Mucosa of rectum (tissue), 2 donors: ENCODE data around the gene CFP.
"Not testable (repeated sequence)": the region's sequence is repeated elsewhere in the genome, so short reads cannot be mapped to it uniquely, and the experiment has no call there.

Experiments used
- H3K27ac ChIP-seq, 2 donors: one replicate each; pipeline ENCODE4 v1.7.0; 2013; ENCODE audit warnings: inconsistent platforms in 2 of 2, low read depth in 2 of 2, low read length in 2 of 2
- H3K27me3 ChIP-seq, 2 donors: one replicate each; pipeline ENCODE4 v1.7.0; 2013; ENCODE audit warnings: low read length in 2 of 2; ENCODE audit not compliant: control insufficient read depth in 2 of 2, insufficient read depth in 2 of 2
- H3K36me3 ChIP-seq, 2 donors: one replicate each; pipeline ENCODE4 v1.7.0; 2013; ENCODE audit warnings: low read length in 2 of 2; ENCODE audit not compliant: control insufficient read depth in 2 of 2, insufficient read depth in 2 of 2
- H3K4me1 ChIP-seq, 2 donors: one replicate each; pipeline ENCODE4 v1.7.0; 2013; ENCODE audit warnings: low read length in 2 of 2, mild to moderate bottlenecking in 1 of 2; ENCODE audit not compliant: control insufficient read depth in 2 of 2, insufficient read depth in 2 of 2
- H3K4me3 ChIP-seq, 2 donors: one replicate each; pipeline ENCODE4 v1.7.0; 2013; ENCODE audit warnings: low read length in 2 of 2
- H3K9ac ChIP-seq, 2 donors: one replicate each; pipeline ENCODE4 v1.7.0; 2013; ENCODE audit warnings: low read length in 2 of 2, low read depth in 1 of 2, mild to moderate bottlenecking in 1 of 2
- H3K9me3 ChIP-seq, 2 donors: one replicate each; pipeline ENCODE4 v1.7.0; 2013; ENCODE audit warnings: low read length in 2 of 2; ENCODE audit not compliant: control insufficient read depth in 2 of 2
- donor health status: healthy.
- donor health status: Normal muscosa, but diverticular disease.

CFP gene

DNA sequence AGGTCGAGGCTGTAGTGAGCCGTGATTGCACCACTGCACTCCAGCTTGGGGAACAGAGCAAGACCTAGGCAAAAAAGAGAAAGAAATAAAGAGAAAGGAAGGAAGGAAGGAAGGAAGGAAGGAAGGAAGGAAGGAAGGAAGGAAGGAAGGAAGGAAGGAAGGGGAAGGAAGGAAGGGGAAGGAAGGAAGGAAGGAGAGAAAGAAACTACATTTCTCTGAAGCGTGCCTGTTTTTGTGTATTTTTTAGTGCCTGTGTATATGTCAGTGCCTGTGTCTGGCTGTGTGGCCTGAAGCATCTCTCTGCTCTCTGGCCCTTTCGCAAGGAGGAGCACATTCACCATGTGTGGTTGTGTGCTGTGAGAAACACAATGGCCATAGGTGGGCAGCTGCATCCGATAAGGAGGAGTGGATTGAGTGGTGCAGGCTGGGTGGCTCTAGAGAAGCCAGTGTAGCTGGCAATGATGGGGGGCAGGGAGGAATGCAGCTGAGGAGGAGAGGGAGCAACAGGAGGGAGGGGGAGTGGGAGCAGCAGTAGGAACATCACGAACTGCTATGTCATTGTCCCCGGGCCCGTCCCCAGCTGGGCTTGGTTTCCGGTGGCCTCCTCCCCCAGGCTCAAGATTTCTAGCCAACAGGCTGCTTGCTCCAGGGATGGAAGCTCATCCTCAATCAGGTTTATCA lies 21.5 kb downstream of the CFP start:
- Histone ChIP-seq H3K4me1 (no peaks in the 10 kb centered on the region), H3K27ac (no peak overlapping the region), H3K4me3 (no peak overlapping the region), H3K9me3 (no peaks in the 10 kb centered on the region), H3K27me3 (peaks cover 2 to 4% of the 10 kb centered on the region in 2 donors), H3K36me3 (no peaks in the 10 kb centered on the region), H3K9ac (no peak overlapping the region)

- H3K27me3 ChIP-seq, result peaks cover 2 to 4% of the 10 kb centered on the region in 2 donors
These were observed 22.6 kb downstream of the CFP start for GRCh38 chrX:47607091-47607490.

DNA sequence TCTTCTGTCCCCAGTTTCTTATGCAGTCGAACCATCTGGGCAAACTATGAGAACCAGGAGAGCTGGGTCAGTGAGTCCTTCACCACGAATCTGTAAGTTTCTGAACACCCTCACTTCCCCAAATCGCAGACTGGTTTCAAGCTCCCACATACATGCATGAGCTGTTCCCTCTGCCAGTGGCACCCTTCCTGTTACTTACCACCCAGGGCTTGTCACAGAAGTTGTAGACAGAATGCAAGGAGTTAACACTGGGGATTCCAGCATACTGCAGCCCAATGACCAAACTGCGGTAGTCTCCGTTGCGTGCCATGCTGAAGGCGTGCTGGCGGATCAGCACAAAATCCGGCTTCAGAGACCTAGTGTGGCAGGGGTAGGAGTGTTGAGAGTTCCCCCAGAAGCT lies 24.7 kb downstream of the CFP start:
- H3K4me1 ChIP-seq, result no peaks in the 10 kb centered on the region
- no peak overlapping the region for H3K9ac ChIP-seq
- no peaks in the 10 kb centered on the region for H3K27me3 ChIP-seq
- no peaks in the 10 kb centered on the region for H3K9me3 ChIP-seq
- H3K27ac ChIP-seq, result no peak overlapping the region
- no peaks in the 10 kb centered on the region for H3K36me3 ChIP-seq
- H3K4me3 ChIP-seq, result no peak overlapping the region

More at GRCh38 chrX:47607091-47607490, 22.6 kb downstream of the CFP start:
- Histone ChIP-seq H3K4me1 (no peaks in the 10 kb centered on the region), H3K4me3 (no peak overlapping the region), H3K9me3 (no peaks in the 10 kb centered on the region), H3K27ac (no peak overlapping the region), H3K9ac (no peak overlapping the region), H3K36me3 (no peaks in the 10 kb centered on the region)

DNA sequence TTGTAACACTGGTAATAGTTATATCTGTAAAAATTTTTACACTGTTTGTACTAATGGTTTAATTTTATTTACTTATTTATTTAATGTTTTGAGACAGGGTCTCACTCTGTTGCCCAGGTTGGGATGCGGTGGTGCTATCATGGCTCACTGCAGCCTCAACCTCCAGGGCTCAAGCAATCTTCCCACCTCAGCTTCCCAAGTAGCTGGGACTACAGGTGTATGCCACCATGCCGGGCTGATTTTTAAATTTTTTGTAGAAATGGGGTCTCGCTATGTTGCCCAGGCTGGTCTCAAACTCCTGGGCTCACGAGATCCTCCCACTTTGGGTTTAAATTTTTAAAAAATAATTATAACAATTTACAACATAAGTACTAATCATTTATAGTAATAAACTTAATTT lies 26.6 kb downstream of the CFP start:
- H3K9ac ChIP-seq, H3K27me3 ChIP-seq: not testable (repeated sequence)

DNA sequence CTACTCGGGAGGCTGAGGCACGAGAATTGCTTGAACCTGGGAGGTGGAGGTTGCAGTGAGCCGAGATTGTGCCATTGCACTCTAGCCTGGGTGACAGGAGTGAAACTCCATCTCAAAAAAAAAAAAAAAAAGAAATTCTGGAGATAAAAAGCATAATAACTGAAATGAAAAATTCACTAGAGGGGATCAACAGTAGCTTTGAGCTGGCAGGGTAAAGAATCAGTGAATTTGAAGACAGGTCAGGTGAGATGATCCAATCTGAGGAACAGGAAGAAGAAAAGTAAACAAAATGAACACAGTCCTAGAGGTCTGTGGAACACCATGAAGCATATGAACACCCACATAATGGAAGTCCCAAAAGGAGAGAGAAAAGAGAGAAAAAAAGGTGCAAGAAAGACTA lies 32.5 kb downstream of the CFP start:
- Histone ChIP-seq H3K4me3 (no peak overlapping the region), H3K27ac (no peak overlapping the region), H3K4me1 (no peaks in the 10 kb centered on the region), H3K36me3 (no peaks in the 10 kb centered on the region), H3K9ac (no peak overlapping the region), H3K9me3 (peaks cover 0 to 3% of the 10 kb centered on the region in 2 donors), H3K27me3 (no peaks in the 10 kb centered on the region)

More for the DNA sequence above, 26.6 kb downstream of the CFP start:
- not testable (repeated sequence) for H3K4me3 ChIP-seq, H3K4me1 ChIP-seq, H3K36me3 ChIP-seq, H3K27ac ChIP-seq, H3K9me3 ChIP-seq

DNA sequence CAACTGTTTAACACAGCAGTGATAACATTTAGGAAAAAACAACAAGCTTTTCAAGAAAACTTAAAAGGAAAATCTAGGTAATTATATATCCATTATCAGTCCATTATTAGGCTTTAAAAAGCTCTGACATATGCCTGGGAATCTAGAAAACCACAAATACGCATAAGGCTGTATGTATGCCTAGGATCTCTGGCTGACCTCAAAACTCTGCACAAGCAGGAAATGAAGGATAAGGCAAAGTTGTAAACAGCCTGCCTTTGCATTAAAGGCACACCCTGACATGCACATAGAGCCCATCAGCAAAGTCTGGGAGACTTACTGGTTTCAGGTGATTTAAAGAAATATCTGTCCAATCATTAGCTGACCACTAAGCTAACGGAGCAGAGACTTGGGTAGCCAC lies 33.5 kb downstream of the CFP start:
- no peak overlapping the region for H3K4me3 ChIP-seq
- H3K9me3 ChIP-seq, result peaks cover 0 to 3% of the 10 kb centered on the region in 2 donors
- no peak overlapping the region for H3K27ac ChIP-seq
- H3K36me3 ChIP-seq, result no peaks in the 10 kb centered on the region
- H3K4me1 ChIP-seq, result no peaks in the 10 kb centered on the region
- no peak overlapping the region for H3K9ac ChIP-seq
- H3K27me3 ChIP-seq, result no peaks in the 10 kb centered on the region

DNA sequence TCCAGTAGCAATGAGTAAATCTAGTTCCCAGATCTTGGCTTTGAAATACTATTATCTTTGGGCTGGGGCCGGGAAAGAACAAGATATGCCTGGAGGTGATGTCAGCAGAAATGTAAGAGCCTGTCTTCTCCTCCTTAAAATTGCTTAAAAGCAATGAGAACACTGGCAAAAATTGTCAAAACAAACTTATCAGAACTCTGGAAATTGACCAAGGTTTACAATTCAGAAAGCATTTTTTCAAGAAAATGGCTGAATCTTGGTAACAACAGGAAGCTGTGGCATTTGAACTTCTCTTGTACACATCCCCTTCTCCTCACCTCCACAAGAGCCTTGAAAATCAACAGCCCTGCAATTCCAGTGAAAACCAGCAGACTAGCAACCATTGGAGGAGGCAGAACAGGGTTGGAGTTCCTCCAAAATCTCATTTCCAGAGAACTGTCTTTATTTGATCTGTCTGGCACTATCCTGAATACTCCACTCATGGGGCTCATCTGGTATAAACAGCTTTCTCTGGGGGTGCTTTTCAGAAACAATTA lies 33.9 kb downstream of the CFP start:
- no peaks in the 10 kb centered on the region for H3K27me3 ChIP-seq
- H3K4me1 ChIP-seq, result no peaks in the 10 kb centered on the region
- H3K9me3 ChIP-seq, result peaks cover 0 to 3% of the 10 kb centered on the region in 2 donors
- H3K36me3 ChIP-seq, result no peaks in the 10 kb centered on the region
- H3K27ac ChIP-seq, result no peak overlapping the region
- no peak overlapping the region for H3K4me3 ChIP-seq
- no peak overlapping the region for H3K9ac ChIP-seq

GRCh38 chrX:47593522-47593921 lies 36.2 kb downstream of the CFP start:
- Histone ChIP-seq H3K27me3 (no peaks in the 10 kb centered on the region), H3K4me1 (no peaks in the 10 kb centered on the region), H3K27ac (no peak overlapping the region), H3K4me3 (no peak overlapping the region), H3K36me3 (no peaks in the 10 kb centered on the region), H3K9ac (no peak overlapping the region), H3K9me3 (peaks cover 0 to 3% of the 10 kb centered on the region in 2 donors)

DNA sequence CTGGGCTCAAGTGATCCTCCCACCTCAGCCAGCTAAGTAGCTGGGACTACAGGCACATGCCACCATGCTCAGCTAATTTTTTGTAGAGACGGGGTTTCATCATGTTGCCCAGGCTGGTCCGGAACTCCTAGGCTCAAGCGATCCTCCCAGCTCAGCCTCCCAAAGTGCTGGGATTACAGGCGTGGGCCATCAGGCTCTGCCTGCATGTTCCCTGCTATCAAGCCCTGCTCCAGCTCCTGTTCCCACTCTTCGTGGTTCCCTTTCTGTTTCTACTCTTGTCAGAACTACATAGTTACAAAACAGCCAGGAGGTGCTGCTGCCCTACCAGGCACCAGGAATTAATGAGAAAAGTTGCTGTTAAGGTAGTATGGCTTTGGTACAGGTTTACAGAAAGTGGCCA lies 38.7 kb downstream of the CFP start:
- H3K36me3 ChIP-seq, result no peaks in the 10 kb centered on the region
- H3K9ac ChIP-seq, result no peak overlapping the region
- H3K4me3 ChIP-seq, result no peak overlapping the region
- no peak overlapping the region for H3K27ac ChIP-seq
- H3K9me3 ChIP-seq, result no peaks in the 10 kb centered on the region
- peaks cover 0 to 4% of the 10 kb centered on the region in 2 donors for H3K27me3 ChIP-seq
- H3K4me1 ChIP-seq, result no peaks in the 10 kb centered on the region

DNA sequence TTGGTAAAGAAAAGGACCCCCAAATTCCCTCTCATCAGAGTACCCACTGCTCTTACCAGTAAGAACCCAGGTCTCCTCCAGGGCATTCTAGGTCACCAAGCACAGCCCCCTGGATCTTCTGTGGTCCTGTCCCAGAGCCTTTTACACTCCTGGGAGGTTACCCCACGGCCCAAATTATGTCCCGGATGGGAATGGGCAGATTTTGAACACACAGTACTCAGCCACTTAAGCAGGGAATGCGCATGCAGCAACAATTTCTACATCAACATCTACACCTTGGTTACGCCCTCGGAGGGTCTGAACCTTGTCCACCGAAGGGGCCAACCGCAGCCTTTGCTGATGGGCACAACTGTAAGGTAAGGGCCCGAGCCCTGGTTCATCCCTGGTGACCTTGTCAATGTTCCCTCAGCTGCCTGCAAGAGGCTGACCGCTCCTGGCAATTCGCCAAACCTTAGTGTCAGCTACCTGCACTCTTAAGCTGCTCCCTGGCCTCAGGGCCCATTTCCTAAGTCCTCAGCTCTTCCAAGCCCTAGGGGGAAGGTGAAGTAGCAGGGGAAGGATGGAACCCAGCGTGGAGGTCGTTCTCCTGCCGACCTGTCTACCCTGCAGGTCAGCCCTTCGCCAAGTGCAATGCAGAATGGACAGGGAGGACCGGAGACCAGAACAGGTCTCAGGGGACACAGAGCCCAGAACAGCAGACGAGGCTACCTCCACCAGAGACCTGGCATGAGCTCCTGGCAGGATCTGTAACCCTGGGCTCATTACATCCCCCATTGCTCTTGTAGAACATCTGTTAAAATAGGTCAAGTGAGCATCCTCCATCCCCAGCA lies 41.6 kb downstream of the CFP start:
- Histone ChIP-seq H3K9ac (no peak overlapping the region), H3K4me1 (no peaks in the 10 kb centered on the region), H3K4me3 (no peak overlapping the region), H3K9me3 (no peaks in the 10 kb centered on the region), H3K27me3 (peaks cover 0 to 4% of the 10 kb centered on the region in 2 donors), H3K36me3 (no peaks in the 10 kb centered on the region), H3K27ac (no peak overlapping the region)
